ENCODE measurements around the gene ORM1. TPM values are rescaled to one million over a fixed set of nuclear protein-coding genes. Genes with fewer than 3 reads are reported as not detected.

Gene ORM1
- total and polyA plus RNA-seq, 2 donors from 2014 or later: 0.73 TPM; not detected in 1

- Histone ChIP-seq H3K36me3 (ENCODE audit: control insufficient read depth in 2 of 3, insufficient read depth in 3 of 3, low read length in 3 of 3) (peaks cover 5 to 14% (median 12%) of the 10 kb centered on the region in 3 donors), H3K9me3 (ENCODE audit: control insufficient read depth in 2 of 3, insufficient read depth in 1 of 3, low read length in 3 of 3) (no peaks in the 10 kb centered on the region), H3K4me3 (ENCODE audit: low read length in 3 of 3) (no peak overlapping the region), H3K27ac (ENCODE audit: low read depth in 2 of 2, low read length in 2 of 2) (no peak overlapping the region), H3K27me3 (ENCODE audit: control insufficient read depth, insufficient read depth, low read length) (no peaks in the 10 kb centered on the region), H3K4me1 (ENCODE audit: control insufficient read depth in 2 of 3, insufficient read depth in 2 of 3, low read depth in 1 of 3, low read length in 3 of 3) (peaks cover 0 to 7% (median 3%) of the 10 kb centered on the region in 3 donors), H3K9ac (ENCODE audit: low read length in 3 of 3) (no peak overlapping the region)
- DNase-seq (peak in 1 of 5 donors; percentile 30), FAIRE-seq (no peak)
- no peak for TF ChIP-seq CTCF (IDR thresholded peaks at IDR 0.05; ENCODE audit: borderline replicate concordance, extremely low read depth, insufficient read depth)
- intact Hi-C loops (cut with DNase I): no loop called here
These were observed 21.3 kb downstream of the ORM1 start for GRCh38 chr9:114344188-114344566.

GRCh38 chr9:114344692-114345091, 21.8 kb downstream of the ORM1 start:
- TF ChIP-seq CTCF (IDR thresholded peaks at IDR 0.05; ENCODE audit: borderline replicate concordance, extremely low read depth, insufficient read depth): no peak
- FAIRE-seq (no peak), DNase-seq (peak in 1 of 5 donors; percentile 48)
- Histone ChIP-seq H3K4me1 (ENCODE audit: control insufficient read depth in 2 of 3, insufficient read depth in 2 of 3, low read depth in 1 of 3, low read length in 3 of 3) (peaks cover 0 to 7% (median 3%) of the 10 kb centered on the region in 3 donors), H3K9me3 (ENCODE audit: control insufficient read depth in 2 of 3, insufficient read depth in 1 of 3, low read length in 3 of 3) (no peaks in the 10 kb centered on the region), H3K27ac (ENCODE audit: low read depth in 2 of 2, low read length in 2 of 2) (no peak overlapping the region), H3K4me3 (ENCODE audit: low read length in 3 of 3) (no peak overlapping the region), H3K9ac (ENCODE audit: low read length in 3 of 3) (no peak overlapping the region), H3K27me3 (ENCODE audit: control insufficient read depth, insufficient read depth, low read length) (no peaks in the 10 kb centered on the region), H3K36me3 (ENCODE audit: control insufficient read depth in 2 of 3, insufficient read depth in 3 of 3, low read length in 3 of 3) (peaks cover 8 to 18% (median 14%) of the 10 kb centered on the region in 3 donors)
- intact Hi-C loops (cut with DNase I): no loop called here

GRCh38 chr9:114345493-114346065, 22.7 kb downstream of the ORM1 start:
- DNase-seq: peak in 1 of 5 donors; percentile 40
- H3K9ac ChIP-seq (ENCODE audit: low read length in 3 of 3): no peak overlapping the region
- H3K27ac ChIP-seq (ENCODE audit: low read depth in 2 of 2, low read length in 2 of 2): no peak overlapping the region
- peaks cover 12 to 27% (median 15%) of the 10 kb centered on the region in 3 donors for H3K36me3 ChIP-seq (ENCODE audit: control insufficient read depth in 2 of 3, insufficient read depth in 3 of 3, low read length in 3 of 3)
- no peaks in the 10 kb centered on the region for H3K9me3 ChIP-seq (ENCODE audit: control insufficient read depth in 2 of 3, insufficient read depth in 1 of 3, low read length in 3 of 3)
- H3K4me3 ChIP-seq (ENCODE audit: low read length in 3 of 3): no peak overlapping the region
- H3K27me3 ChIP-seq (ENCODE audit: control insufficient read depth, insufficient read depth, low read length): no peaks in the 10 kb centered on the region
- FAIRE-seq: no peak
- intact Hi-C loops (cut with DNase I): no loop called here
- H3K4me1 ChIP-seq (ENCODE audit: control insufficient read depth in 2 of 3, insufficient read depth in 2 of 3, low read depth in 1 of 3, low read length in 3 of 3): peaks cover 0 to 7% (median 3%) of the 10 kb centered on the region in 3 donors
- TF ChIP-seq CTCF (IDR thresholded peaks at IDR 0.05; ENCODE audit: borderline replicate concordance, extremely low read depth, insufficient read depth): no peak
